ENCODE data around the gene KCNK5.

DNA sequence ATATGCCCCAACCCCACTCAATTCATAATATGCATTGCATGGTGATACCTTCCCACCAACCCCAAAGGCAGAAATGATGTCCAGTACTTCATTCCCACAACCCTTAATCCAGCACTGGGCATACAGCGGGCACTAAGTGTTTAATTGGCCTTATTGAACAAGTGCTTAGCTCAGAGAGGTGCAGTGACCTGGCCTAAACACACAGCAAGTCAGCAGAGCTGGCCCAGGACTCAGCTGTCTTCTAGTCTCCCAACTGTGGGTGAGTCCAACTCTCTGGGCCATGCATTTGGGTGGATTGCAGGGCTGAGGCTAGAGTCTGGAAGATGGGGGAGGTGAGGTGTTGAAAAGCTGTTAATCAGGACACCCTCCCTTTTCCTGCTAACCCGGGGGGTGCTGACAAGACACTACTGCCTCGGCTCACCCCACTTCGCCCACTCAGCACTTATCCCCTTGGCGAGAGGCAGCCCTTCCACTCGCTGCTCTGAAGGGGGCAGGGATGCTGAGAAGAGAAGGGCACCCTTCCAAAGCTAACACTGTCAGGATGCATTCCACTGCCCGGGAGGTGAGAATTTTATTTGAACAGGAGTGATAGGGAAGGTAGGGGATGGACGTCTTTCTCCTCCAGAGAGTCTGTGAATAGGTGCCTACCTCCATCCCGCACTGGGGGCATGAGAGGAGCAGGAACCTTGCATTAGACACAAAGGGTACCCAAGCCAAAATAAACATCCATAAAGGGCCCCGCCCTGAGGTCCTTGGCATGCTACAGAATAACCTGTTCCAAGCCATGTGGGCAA is 14.2 kb downstream of the KCNK5 start:
- no peak for TF ChIP-seq POLR2A (IDR thresholded peaks at IDR 0.05)
- no peak for TF ChIP-seq CTCF (IDR thresholded peaks at IDR 0.05)
